GM12874 (cell line): ENCODE results near the gene RPL3.

Experiments
- CTCF ChIP-seq: IDR thresholded peaks from 2 replicates; pipeline ENCODE4 v1.5.1; 2011; ENCODE audit warnings: low read depth, mild to moderate bottlenecking, control low read depth, low read length, moderate library complexity; ENCODE audit not compliant: insufficient read depth

The RPL3 gene

GRCh38 chr22:39276440-39277141 is 42.8 kb downstream of the RPL3 start:
- TF ChIP-seq CTCF = no peak

GRCh38 chr22:39275814-39276439 is 43.5 kb downstream of the RPL3 start:
- no peak for TF ChIP-seq CTCF

GRCh38 chr22:39273950-39274887 is 45.2 kb downstream of the RPL3 start:
- TF ChIP-seq CTCF = no peak

DNA sequence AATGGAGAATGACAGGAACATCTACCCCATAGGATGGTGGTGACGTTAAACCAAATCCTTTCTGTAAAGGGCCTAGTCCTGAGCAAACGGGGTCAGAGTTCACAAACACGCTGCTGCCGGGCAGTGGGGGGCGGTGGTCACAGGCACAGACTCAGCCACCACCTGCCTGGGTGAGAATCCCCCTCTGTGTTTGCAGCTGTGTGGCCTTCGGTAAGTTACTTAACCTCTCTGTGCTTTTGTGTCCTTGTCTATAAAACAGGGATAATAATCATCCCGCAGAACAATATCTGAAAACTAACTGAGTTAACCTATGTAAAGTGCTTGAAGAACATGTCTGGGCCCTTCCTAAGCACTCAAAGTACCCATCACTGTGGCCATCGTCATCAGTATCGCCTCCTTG is 48.6 kb downstream of the RPL3 start:
- TF ChIP-seq CTCF = no peak

DNA sequence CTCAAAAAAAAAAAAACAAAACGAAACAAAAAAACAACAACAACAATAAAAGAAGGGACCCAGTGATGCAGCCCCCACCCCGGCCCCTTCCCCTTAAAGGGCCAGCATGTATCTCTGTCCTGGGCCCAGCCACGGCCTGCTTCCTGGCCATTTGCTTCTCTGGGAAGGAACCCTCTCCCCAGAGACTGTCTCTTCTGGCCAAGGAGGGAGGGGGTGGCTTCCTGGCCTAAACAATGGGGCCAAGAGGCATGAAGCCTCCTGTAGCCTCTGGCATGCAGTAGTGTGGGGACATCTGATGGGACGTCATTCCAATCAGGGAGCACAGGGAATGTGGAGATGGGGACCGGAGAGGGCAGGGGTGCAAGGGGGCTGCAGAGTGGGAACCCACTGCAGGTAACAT is 49.1 kb downstream of the RPL3 start:
- no peak for TF ChIP-seq CTCF

DNA sequence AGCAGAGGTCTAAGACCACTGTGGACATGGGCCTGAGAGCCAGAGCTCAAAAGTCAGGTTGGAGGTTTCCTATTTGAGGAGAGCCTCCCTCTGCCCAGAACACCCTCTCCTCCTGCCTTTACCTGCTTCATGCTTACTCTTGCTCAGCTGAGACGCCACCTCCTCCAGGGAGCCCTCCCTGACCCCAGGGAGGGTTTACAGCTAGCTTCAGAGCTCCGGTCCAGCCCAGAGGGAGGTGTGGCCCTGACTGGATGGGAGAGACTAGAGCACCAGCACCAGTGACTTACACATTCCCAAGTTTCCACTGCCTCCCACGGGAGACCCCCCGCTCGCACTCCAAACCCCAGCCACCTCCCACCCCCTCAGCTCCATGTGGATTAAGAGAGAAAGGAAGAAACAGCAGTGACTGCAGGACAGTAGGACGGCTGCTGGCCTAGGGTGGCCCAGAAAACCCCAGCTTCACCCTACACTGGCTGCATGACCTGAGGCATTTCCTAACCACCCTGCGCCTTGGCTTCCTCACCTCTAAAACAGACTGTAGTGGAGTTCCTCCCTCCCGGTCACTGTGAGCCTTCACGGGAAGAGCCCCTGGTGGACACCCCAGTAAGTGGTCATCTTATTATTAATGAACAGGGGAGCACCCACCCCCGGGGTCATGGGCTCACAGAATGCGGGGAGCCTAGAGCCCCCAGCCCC is 50.2 kb downstream of the RPL3 start:
- no peak for TF ChIP-seq CTCF

- TF ChIP-seq CTCF = no peak
Observed at GRCh38 chr22:39268645-39269044, 50.8 kb downstream of the RPL3 start.
